Tibial nerve (tissue), 4 donors: Measurements from ENCODE around the gene KRT86. TPM values are rescaled to one million over a fixed set of nuclear protein-coding genes. Genes with fewer than 3 reads are reported as not detected.
A peak's percentile ranks its signal among the peaks of the same experiment; 100 is the strongest.
"Not testable (repeated sequence)": the region's sequence is repeated elsewhere in the genome, so short reads cannot be mapped to it uniquely, and the experiment has no call there.

ENCODE experiments used
- DNase-seq, 2 donors: peaks; one replicate each; pipeline ENCODE4 v3.0.0-alpha.2; 2019; ENCODE audit warnings: low spot score in 2 of 2
- H3K27ac ChIP-seq, 4 donors: fragments of 200-600 bp; sonication (generic) in 3 of 4; one replicate each; pipeline ENCODE4 v1.5.1; 2017 to 2019; ENCODE audit warnings: mild to moderate bottlenecking in 1 of 4
- H3K27me3 ChIP-seq, 2 donors: fragments of 200-600 bp; sonication (generic) in 1 of 2; one replicate each; pipeline versions ENCODE4 v1.5.1 to v1.6.0; 2017 to 2019
- H3K36me3 ChIP-seq, 3 donors: fragments of 200-600 bp; sonication (generic); one replicate each; pipeline ENCODE4 v1.5.1; 2018 to 2019
- H3K4me1 ChIP-seq, 4 donors: fragments of 200-600 bp; sonication (generic) in 3 of 4; one replicate each; pipeline ENCODE4 v1.5.1; 2017 to 2019
- H3K4me3 ChIP-seq, 4 donors: fragments of 200-600 bp; sonication (generic) in 3 of 4; one replicate each; pipeline ENCODE4 v1.5.1; 2017 to 2019; ENCODE audit warnings: mild to moderate bottlenecking in 1 of 4, moderate library complexity in 1 of 4
- H3K9me3 ChIP-seq, 4 donors: fragments of 200-600 bp; sonication (generic) in 3 of 4; one replicate each; pipeline ENCODE4 v1.5.1; 2017 to 2019
- CTCF ChIP-seq, 5 experiments: fragments of 200-600 bp in 3 of 5; fragments of 450-650 bp in 2 of 5; sonication (generic) in 3 of 5; IDR thresholded peaks; one replicate each; pipeline ENCODE4 v1.5.1; 2016 to 2019; ENCODE audit warnings: antibody characterized with exemption in 5 of 5, mild to moderate bottlenecking in 3 of 5, moderate library complexity in 2 of 5
- EP300 ChIP-seq, 2 donors: sonication (generic); formaldehyde crosslinking; IDR thresholded peaks; one replicate each; pipeline ENCODE4 v1.6.1; 2017; ENCODE audit warnings: antibody characterized with exemption in 2 of 2, mild to moderate bottlenecking in 1 of 2
- POLR2A ChIP-seq, 2 donors: fragments of 450-650 bp; IDR thresholded peaks; one replicate each; pipeline ENCODE4 v1.6.1; 2017; ENCODE audit warnings: antibody characterized with exemption in 2 of 2, mild to moderate bottlenecking in 2 of 2, moderate library complexity in 2 of 2
- WGBS, 2 donors: methylation state at CpG; one replicate each; pipeline ENCODE4 v1.1.5; 2018; 5-methylcytosine and 5-hydroxymethylcytosine counted together
- total RNA-seq, 4 donors: library from RNA; depleted of rRNA; stranded (reverse); fragments of >200 nt; gene quantifications; one replicate each; pipeline ENCODE4 v1.1.0, GENCODE V29; 2016

The KRT86 gene
- total RNA-seq, 4 donors from 2014 or later: not detected

DNA sequence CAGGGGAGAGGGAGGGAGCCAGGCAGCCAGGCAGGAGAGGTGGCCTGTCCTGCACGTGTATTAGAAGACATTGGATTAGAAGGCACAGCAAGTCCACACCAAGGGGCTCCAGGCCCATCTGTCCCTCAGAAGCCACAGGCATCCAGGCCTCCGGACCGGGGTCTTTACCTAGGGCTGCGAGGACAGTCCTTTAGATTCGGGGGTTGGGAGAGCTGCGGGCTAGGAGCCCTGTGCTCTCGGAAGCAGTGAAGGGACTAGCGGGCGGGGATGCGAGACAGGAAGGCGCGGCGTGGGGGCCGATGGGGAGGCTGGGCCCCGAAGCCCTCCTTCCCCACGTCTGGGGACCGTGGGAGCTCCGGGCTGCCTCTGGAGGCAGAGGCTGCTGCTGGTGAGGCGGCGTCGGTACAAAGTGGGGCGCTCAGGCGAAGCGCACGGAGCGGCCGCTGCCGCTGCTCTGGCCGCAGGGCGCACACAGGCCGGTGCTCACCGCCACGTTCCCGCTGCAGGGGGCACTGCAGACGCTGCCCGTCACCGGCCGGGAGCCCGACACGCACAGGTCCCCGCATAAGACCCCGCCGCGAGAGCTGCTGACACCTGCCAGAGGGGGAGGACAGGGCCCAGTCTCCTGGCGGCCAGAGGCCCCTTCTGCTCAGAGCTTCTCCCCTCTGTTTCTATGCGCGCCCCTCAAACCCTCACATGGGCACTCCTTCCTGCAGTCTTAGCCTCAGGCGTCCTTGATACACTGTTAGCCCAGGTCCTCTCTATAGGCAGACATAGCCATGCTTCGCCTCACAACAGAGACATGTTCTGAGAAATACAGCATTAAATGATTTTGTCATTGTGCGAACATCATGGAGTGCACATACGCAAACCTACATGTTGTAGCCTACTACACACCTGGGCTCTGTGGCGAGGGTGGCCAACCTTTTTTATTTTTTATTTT lies 24.1 kb upstream of the KRT86 start:
- Histone ChIP-seq H3K4me3 (no peak overlapping the region), H3K27ac (no peak overlapping the region), H3K36me3 (no peaks in the 10 kb centered on the region), H3K9me3 (no peaks in the 10 kb centered on the region), H3K4me1 (peaks cover 0 to 7% (median 0%) of the 10 kb centered on the region in 4 donors), H3K27me3 (peaks cover 0 to 30% of the 10 kb centered on the region in 2 donors)
- WGBS, 2 donors: 35 to 38% methylated on average over 37 to 40 of the region's 52 CpGs
- TF ChIP-seq EP300 (IDR thresholded peaks at IDR 0.05) (no peak), CTCF (IDR thresholded peaks at IDR 0.05) (no peak), POLR2A (IDR thresholded peaks at IDR 0.05) (no peak)
- no peak for DNase-seq

- 73 to 88% methylated on average over 9 of the region's 9 CpGs for WGBS, 2 donors
- Histone ChIP-seq H3K4me1 (peaks cover 0 to 7% (median 0%) of the 10 kb centered on the region in 4 donors), H3K27ac (no peak overlapping the region), H3K36me3 (no peaks in the 10 kb centered on the region), H3K9me3 (no peaks in the 10 kb centered on the region), H3K27me3 (peaks cover 0 to 42% of the 10 kb centered on the region in 2 donors), H3K4me3 (no peak overlapping the region)
- DNase-seq: no peak
- TF ChIP-seq CTCF (IDR thresholded peaks at IDR 0.05): no peak
- TF ChIP-seq EP300 (IDR thresholded peaks at IDR 0.05): no peak
- TF ChIP-seq POLR2A (IDR thresholded peaks at IDR 0.05): no peak
Measured at GRCh38 chr12:52251367-52252051, 22.9 kb upstream of the KRT86 start.

- not testable (repeated sequence) for H3K4me1 ChIP-seq, H3K4me3 ChIP-seq, H3K9me3 ChIP-seq, H3K27ac ChIP-seq, H3K36me3 ChIP-seq, DNase-seq
- H3K27me3 ChIP-seq: peaks cover 0 to 49% of the 10 kb centered on the region in 2 donors
- peak in 1 of 5 experiments; percentile 18 for TF ChIP-seq CTCF (IDR thresholded peaks at IDR 0.05)
- WGBS, 2 donors: 75 to 85% methylated on average over 8 of the region's 8 CpGs
Measured at GRCh38 chr12:52252175-52252615, 22.2 kb upstream of the KRT86 start.

- peaks cover 0 to 7% (median 0%) of the 10 kb centered on the region in 4 donors for H3K4me1 ChIP-seq
- 92% methylated on average over 11 of the region's 11 CpGs for whole genome bisulfite sequencing, 2 donors
- no peak for DNase-seq
- no peaks in the 10 kb centered on the region for H3K36me3 ChIP-seq
- H3K27me3 ChIP-seq: peaks cover 0 to 56% of the 10 kb centered on the region in 2 donors
- H3K27ac ChIP-seq: no peak overlapping the region
- TF ChIP-seq CTCF (IDR thresholded peaks at IDR 0.05) (no peak), POLR2A (IDR thresholded peaks at IDR 0.05) (no peak), EP300 (IDR thresholded peaks at IDR 0.05) (no peak)
- no peak overlapping the region for H3K4me3 ChIP-seq
- no peaks in the 10 kb centered on the region for H3K9me3 ChIP-seq
Measured at GRCh38 chr12:52252728-52253343, 21.6 kb upstream of the KRT86 start.
